GM12873 (cell line): Measurements from ENCODE around the gene SUPT4H1.

Experiments
- TF ChIP-seq, protein P1 (sequence below): IDR thresholded peaks from 2 replicates; pipeline ENCODE4 v1.5.1; 2012; ENCODE audit warnings: low read depth, mild to moderate bottlenecking, moderate library complexity, low read length, control low read depth; ENCODE audit not compliant: insufficient read depth; ENCODE audit errors: missing control alignments

The SUPT4H1 gene

GRCh38 chr17:58351831-58352595 lies at the start of gene SUPT4H1:
Gene SUPT4H1 (minus strand): TSS chr17:58352201. CDS start chr17:58352135, 66 bp downstream.
- TF ChIP-seq, protein P1, sequence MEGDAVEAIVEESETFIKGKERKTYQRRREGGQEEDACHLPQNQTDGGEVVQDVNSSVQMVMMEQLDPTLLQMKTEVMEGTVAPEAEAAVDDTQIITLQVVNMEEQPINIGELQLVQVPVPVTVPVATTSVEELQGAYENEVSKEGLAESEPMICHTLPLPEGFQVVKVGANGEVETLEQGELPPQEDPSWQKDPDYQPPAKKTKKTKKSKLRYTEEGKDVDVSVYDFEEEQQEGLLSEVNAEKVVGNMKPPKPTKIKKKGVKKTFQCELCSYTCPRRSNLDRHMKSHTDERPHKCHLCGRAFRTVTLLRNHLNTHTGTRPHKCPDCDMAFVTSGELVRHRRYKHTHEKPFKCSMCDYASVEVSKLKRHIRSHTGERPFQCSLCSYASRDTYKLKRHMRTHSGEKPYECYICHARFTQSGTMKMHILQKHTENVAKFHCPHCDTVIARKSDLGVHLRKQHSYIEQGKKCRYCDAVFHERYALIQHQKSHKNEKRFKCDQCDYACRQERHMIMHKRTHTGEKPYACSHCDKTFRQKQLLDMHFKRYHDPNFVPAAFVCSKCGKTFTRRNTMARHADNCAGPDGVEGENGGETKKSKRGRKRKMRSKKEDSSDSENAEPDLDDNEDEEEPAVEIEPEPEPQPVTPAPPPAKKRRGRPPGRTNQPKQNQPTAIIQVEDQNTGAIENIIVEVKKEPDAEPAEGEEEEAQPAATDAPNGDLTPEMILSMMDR = no peak

DNA sequence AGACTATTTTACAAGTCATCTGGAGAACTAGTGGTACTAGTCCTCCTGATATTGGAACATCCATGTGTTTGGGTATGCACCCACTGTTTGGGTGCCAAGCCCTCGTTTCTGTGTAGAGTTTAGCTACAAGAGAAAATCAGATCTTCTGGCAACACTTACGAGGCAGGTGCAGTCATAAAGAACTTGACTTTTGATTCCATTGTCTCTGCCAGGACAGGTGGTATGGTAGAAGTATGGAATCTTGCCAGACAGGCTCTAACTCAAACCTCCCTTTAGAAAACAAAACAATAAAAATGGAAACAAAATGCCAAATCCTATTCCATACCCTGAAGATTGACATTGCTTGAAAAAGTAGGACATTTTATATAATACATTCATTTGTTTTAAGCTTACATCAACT lies 49.3 kb upstream of the SUPT4H1 start:
- TF ChIP-seq, protein P1 = no peak

GRCh38 chr17:58400826-58401225 lies 48.8 kb upstream of the SUPT4H1 start:
- TF ChIP-seq, protein P1 = no peak

DNA sequence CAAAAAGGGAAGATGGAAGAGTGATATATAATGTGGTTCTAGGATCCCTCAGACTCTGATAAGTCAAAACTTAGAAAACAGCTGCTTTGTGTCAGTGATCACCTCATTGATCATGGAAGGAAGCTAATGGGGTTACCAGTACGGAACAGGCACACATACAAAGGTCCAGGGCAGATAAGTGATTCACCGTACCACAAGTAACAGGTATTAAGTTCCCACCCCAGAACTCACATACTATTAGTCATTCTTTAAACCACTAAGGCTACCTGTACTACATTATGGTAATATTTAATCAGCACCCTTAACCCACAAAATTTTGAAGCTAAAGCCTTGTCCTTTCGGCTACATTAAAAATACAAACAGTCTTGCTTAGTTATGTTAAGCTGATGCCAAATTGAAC lies 48.0 kb upstream of the SUPT4H1 start:
- TF ChIP-seq, protein P1 = no peak

DNA sequence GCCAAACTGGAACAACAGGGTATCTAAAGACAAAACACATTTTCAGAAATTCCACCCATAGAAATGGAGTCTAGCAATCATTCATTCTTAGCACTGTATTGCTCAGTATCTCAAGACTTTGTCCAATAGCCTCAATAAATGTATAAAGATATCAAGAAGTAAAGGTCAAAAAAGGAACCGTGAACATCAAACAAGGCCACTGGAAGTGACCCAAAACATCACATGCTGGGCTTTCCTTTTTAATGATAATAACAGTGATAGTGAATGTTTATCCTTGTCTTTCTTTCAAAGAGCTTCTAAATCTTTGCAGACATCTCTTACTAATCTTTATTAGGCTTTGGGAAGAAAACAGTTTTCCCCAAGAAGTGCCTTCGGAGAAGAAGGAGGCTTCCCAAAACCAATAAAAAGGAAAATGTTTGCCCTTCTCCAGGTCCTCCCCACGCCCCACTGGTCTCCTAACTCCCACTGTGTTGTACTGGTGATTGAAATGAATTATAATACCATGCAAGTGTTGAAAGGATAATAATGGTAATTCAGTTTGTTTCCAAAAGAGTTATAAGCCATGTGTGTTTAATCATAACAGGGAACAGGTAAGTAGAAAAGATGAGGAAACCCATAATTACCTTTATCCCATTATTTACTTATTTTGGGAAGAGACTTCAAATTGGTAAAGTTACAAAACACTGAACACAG lies 46.7 kb upstream of the SUPT4H1 start:
- TF ChIP-seq, protein P1 = no peak

DNA sequence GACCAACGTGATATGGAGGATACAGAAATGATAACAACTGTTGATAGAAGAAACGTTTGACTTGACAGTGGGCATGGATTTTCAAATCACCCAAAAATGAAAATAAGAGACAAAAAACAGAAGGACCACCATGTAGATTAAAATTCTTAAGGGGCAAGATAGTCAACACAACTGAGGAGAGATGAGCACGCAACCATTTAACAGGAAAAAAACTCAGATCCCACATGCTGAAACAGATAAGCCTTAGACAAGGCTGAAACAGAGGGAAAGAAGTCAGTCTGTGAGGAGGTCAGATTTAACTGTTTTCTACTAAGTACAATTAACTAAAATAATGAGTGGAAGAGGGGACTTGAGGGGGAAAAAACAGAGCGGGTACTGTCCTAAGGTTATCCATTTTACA lies 44.2 kb upstream of the SUPT4H1 start:
- TF ChIP-seq, protein P1 = no peak

GRCh38 chr17:58394534-58395223 lies 42.7 kb upstream of the SUPT4H1 start:
- TF ChIP-seq, protein P1 = no peak
